NOMO-1 treated with dmso at 0.1 percent for 144 hours (cell line): Measurements from ENCODE around the gene MMD.
"Not testable (repeated sequence)": the region's sequence is repeated elsewhere in the genome, so short reads cannot be mapped to it uniquely, and the experiment has no call there.

Experiments
- DNase-seq: peaks from one replicate; lab custom pipeline; 2025; ENCODE audit not compliant: unreplicated experiment; lab: John Stamatoyannopoulos, UW

MMD gene

DNA sequence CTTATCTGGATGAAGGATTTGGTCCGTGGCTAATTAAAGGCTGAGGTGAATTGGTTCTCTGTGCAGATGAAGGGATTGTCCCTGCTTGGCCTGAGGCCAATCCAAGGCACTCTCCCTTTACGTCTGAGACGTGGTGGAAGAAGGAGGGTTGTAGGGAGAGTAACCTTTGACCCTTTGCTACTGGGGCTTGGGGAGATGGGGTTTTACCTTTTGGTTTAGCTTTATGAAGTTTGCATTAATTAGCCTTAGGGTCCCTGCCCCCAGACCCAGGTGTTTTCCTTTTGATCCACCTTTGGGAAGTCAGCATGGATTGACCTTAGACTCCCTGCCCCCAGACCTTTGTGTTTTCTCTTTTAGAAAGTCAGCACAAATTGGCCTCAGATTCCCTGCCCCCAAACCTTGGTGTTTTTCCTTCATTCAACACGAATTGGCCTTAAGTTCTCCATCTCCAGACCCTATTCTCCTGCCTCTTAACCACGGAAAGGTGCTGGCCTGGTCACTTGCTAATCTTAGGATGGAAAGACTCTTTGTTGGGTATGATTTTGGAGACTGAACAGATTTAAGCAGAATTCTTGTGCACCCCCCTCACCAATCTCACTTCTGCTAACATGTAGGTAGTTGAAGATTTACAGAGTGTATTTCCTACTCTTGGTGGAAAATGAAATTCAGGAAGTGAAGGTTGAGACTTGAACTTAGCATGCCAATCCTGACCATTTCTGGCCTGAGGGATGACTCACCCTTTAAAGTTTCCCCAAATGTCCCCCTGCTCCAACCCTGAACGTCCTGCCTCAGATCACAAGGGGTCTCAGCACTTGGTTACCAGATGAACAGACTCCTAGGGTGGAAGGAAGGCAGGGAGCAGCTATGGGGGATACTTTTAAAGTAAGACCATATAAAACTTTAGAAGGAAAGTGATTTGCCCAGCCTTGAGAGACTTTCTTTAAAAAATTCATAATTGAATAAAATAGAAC, 23.1 kb upstream of the MMD start:
- DNase-seq, result peak; percentile 58

- DNase-seq, result no peak
Measured at GRCh38 chr17:55443904-55444303, 22.3 kb upstream of the MMD start.

DNA sequence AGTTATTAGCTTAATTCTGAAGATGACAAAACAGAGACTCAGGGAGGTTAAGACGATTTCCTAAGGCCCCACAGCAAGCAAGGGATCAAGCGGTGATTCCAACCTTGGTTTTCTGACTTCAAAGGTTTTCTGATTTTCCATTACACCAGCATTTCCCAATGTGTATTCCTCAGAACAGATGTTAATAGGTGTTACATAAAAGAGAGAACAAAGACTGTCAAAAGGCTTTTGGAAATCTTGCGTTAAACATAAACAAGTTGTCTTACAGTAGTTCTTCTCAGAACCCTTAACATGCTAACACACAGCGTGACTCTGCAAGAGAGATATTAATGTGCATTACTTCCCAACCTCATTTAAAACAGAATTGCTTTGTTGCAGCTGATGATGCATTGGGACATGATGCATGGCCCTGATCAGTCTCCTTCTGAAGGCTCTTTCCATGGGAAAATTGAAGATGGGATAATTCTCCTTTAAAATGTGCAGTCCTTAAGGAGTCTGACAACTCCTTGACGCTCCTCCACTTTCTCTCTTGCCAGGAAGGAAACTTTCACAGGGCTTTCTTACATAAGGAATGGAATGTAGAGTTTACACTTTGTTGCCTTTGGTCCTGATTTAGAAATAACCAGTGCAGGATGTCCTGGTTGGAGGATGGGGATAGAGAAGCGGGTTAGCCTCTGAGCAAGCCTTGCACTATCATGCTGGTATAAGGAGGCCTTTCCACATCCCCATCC, 21.5 kb upstream of the MMD start:
- DNase-seq, result no peak

DNA sequence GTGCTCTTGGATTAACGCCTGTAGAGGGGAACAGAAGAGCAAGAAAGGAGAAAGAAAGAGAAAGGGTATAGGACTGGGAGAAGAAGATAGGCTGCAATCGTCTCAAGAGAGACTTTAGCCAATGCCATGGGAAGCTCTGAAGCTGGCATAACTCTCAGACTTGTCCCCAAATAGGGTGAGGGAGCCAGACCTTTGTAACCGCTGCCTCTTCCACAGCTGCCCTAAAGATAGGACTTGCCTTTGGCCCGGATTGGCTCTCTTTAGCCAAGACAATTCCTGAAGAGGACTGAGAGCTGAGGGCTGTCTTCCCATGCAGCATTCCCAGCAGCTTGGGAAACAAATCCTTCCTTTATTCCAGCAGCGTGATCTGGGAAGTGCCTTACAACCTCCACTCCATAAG, 20.8 kb upstream of the MMD start:
- DNase-seq, result no peak

- no peak for DNase-seq
Measured at GRCh38 chr17:55441544-55441943, 19.9 kb upstream of the MMD start.

- no peak for DNase-seq
Measured at GRCh38 chr17:55440391-55440790, 18.8 kb upstream of the MMD start.

GRCh38 chr17:55437159-55437605, 15.5 kb upstream of the MMD start:
- DNase-seq, result no peak

GRCh38 chr17:55436224-55437158, 14.9 kb upstream of the MMD start:
- no peak for DNase-seq

GRCh38 chr17:55435408-55435807, 13.8 kb upstream of the MMD start:
- DNase-seq, result no peak

- DNase-seq, result no peak
Measured at GRCh38 chr17:55434721-55435120, 13.1 kb upstream of the MMD start.

DNA sequence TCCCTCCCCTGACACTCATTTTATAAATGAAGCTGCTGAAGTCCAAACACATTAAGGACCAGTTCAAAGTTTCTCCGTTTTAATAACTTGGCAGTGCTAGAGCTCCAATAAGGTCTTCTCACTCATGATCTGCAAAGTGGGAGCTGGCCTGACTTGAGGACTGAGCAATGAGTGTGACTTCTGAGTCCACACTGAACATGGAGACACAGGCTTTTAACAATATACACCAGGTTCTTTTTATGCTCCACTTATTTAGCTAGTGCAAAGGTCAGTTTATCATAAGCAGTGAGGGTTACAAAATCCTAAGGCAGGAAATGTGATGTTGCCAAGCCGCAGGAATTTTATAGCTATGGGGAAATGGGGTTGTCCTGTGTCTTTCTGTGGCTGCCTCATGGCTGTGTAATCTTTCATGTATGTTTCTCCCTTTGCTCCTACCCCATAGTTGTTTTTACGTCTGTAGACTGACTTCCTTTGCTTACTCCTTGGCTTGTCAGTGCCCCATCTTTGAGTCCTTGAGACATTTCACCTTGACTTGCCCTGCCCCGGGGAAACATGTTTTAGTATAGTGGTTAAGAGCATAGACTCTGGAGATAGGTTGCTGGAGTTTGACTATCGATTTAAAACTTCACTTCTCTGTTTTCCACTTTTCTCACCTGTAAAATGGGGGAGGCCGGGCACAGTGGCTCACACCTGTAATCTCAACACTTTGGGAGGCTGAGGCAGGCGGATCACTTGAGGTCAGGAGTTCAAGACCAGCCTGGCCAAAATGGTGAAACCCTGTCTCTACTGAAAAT, 12.2 kb upstream of the MMD start:
- peak; percentile 46 for DNase-seq

- no peak for DNase-seq
Measured at GRCh38 chr17:55433029-55433628, 11.5 kb upstream of the MMD start.

DNA sequence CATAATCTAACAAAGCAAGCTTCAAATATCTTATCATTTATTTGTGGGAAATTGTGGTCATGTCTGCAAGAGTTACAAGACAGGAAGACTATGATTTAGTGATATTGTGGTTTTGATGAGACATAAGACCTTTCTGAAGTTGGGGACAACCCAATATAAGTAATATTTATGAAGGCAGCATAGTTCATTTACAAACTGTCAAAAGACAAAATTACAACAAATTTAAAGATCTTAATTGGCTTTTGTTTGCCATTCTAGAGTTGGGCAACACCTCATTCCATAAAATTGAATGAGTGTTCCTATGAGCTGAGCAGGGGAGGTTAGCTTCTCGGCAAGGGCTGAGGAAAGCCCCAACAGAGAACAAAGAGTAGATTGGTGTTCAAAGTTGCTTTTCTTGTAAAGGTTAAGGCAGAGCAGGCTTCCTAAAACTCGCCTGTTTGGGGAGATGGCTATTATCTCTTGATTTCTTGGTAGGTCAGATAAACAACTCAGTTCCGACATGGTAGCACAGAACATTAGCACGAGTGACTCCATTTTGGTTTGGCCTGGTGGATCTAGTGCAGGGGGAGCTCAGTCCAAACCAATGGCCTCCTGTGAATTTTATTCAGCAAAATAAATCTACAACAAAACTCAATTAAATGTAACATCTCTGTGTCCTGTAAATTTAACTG, 10.9 kb upstream of the MMD start:
- DNase-seq, result peak; percentile 20

GRCh38 chr17:55431914-55432313, 10.3 kb upstream of the MMD start:
- not testable (repeated sequence) for DNase-seq

- no peak for DNase-seq
Measured at GRCh38 chr17:55430541-55431288, 9.1 kb upstream of the MMD start.

- no peak for DNase-seq
Measured at GRCh38 chr17:55427587-55427882, 5.9 kb upstream of the MMD start.

- no peak for DNase-seq
Measured at GRCh38 chr17:55426851-55427586, 5.4 kb upstream of the MMD start.

- no peak for DNase-seq
Measured at GRCh38 chr17:55424893-55425540, 3.4 kb upstream of the MMD start.
